ENCODE measurements around the gene INSR.

Gene INSR

DNA sequence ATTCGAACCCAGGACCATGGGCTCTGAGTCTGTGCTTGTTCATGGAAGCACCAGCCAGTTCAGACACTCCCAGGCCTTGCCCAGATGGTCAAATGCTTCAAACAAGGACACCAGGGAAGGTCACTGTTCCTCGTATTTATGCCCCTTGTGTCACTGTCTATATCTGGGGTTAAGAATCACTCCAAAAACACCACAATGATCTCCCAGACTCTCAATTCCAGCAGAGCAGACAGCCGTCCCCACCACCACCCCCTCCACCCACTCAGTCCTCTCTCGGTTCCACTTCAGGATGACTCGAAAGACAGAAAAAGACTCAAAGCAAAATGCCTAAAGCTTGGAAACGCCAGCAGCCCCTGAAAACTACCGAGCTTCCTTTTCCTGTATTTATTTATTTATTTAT is 79.0 kb downstream of the INSR start:
- TF ChIP-seq TEAD4 (IDR thresholded peaks at IDR 0.05) (no peak), TCF12 (IDR thresholded peaks at IDR 0.05; ENCODE audit: low read depth) (no peak), FOXM1 (IDR thresholded peaks at IDR 0.05; ENCODE audit: borderline replicate concordance, low read depth) (no peak), EGR1 (IDR thresholded peaks at IDR 0.05) (no peak)
- TF ChIP-seq, protein P1, sequence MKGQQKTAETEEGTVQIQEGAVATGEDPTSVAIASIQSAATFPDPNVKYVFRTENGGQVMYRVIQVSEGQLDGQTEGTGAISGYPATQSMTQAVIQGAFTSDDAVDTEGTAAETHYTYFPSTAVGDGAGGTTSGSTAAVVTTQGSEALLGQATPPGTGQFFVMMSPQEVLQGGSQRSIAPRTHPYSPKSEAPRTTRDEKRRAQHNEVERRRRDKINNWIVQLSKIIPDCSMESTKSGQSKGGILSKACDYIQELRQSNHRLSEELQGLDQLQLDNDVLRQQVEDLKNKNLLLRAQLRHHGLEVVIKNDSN (IDR thresholded peaks at IDR 0.05): no peak

DNA sequence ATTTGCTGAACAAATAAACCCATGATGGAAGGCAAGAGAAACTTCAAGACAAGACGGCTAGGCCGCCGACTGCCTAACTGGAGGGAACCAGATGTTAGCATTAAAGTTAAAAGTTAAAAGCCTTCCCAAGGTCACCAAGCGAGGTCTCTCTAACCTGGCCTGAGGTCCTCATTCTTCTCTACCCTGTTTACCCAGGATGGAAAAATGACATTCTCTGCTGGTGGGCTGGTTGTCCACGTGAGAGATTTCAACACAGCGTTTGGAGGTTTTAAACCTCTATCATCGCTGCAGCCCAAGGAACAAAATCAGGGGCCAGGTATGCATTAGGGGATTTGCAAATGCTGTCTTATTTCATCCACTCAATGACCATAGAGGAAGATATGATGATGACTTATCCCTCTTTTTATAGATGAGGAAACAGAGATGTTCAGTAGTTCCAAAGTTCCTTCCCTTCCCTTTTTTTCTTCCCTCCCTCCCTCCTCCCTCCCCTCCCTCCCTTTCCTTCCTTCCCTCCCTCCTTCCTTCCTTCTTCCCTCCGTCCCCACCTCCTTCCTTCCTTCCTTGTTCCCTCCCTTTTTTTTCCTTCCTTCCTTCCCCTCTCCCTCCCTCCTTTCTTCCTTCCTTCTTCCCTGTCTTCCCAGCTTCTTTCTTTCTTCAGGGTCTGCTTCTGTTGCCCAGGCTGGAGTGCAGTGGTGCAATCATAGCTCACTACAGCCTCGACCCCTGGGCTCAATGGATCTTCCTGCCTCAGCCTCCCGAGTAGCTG is 79.7 kb downstream of the INSR start:
- TF ChIP-seq RAD21 (IDR thresholded peaks at IDR 0.05; ENCODE audit: low read depth) (no peak), TEAD4 (IDR thresholded peaks at IDR 0.05) (no peak), EGR1 (IDR thresholded peaks at IDR 0.05) (no peak), CEBPB (IDR thresholded peaks at IDR 0.05) (no peak), CREB1 (IDR thresholded peaks at IDR 0.05; ENCODE audit: low read depth) (no peak), EP300 (IDR thresholded peaks at IDR 0.05; ENCODE audit: borderline replicate concordance) (no peak), TAF1 (IDR thresholded peaks at IDR 0.05; ENCODE audit: low read depth) (no peak), YY1 (IDR thresholded peaks at IDR 0.05; ENCODE audit: low read depth) (no peak), NFIC (IDR thresholded peaks at IDR 0.05) (no peak), ZBTB7A (IDR thresholded peaks at IDR 0.05; ENCODE audit: low read depth) (no peak), TCF12 (IDR thresholded peaks at IDR 0.05; ENCODE audit: low read depth) (no peak), FOXM1 (IDR thresholded peaks at IDR 0.05; ENCODE audit: borderline replicate concordance, low read depth) (no peak)
- TF ChIP-seq, protein P2, sequence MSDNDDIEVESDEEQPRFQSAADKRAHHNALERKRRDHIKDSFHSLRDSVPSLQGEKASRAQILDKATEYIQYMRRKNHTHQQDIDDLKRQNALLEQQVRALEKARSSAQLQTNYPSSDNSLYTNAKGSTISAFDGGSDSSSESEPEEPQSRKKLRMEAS (IDR thresholded peaks at IDR 0.05): no peak
- TF ChIP-seq, protein P3, sequence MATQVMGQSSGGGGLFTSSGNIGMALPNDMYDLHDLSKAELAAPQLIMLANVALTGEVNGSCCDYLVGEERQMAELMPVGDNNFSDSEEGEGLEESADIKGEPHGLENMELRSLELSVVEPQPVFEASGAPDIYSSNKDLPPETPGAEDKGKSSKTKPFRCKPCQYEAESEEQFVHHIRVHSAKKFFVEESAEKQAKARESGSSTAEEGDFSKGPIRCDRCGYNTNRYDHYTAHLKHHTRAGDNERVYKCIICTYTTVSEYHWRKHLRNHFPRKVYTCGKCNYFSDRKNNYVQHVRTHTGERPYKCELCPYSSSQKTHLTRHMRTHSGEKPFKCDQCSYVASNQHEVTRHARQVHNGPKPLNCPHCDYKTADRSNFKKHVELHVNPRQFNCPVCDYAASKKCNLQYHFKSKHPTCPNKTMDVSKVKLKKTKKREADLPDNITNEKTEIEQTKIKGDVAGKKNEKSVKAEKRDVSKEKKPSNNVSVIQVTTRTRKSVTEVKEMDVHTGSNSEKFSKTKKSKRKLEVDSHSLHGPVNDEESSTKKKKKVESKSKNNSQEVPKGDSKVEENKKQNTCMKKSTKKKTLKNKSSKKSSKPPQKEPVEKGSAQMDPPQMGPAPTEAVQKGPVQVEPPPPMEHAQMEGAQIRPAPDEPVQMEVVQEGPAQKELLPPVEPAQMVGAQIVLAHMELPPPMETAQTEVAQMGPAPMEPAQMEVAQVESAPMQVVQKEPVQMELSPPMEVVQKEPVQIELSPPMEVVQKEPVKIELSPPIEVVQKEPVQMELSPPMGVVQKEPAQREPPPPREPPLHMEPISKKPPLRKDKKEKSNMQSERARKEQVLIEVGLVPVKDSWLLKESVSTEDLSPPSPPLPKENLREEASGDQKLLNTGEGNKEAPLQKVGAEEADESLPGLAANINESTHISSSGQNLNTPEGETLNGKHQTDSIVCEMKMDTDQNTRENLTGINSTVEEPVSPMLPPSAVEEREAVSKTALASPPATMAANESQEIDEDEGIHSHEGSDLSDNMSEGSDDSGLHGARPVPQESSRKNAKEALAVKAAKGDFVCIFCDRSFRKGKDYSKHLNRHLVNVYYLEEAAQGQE (IDR thresholded peaks at IDR 0.05; ENCODE audit: low read depth): no peak
- TF ChIP-seq, protein P1 (IDR thresholded peaks at IDR 0.05): no peak

DNA sequence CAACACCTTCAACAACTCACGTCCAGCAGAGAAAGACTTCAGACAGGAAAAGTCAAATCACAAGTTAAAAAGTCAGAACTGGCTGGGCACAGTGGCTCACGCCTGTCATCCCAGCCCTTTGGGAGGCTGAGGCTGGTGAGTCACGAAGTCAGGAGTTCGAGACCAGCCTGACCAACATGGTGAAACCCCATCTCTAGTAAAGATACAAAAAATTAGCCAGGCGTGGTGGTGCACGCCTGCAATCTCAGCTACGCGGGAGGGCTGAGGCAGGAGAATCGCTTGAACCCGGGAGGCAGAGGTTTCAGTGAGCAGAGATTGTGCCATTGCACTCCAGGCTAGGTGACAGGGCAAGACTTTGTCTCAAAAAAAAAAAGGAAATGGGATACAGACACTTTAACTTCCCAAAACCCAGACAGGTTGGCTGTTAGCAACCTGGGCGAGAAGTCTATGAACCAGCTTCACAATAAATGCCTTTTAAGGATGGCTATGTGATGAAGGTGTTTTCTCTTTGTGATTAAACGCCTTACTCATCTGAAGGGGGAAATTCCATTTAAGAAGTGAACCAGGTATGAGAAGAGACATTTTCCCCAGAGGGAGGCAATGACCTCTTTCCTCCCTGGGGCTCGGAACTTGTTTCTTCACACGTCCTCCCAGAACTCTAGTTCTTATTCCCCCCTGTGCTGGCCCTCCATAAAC is 80.4 kb downstream of the INSR start:
- no peak for TF ChIP-seq TAF1 (IDR thresholded peaks at IDR 0.05; ENCODE audit: low read depth)
- TF ChIP-seq, protein P2 (IDR thresholded peaks at IDR 0.05): no peak
- no peak for TF ChIP-seq FOXM1 (IDR thresholded peaks at IDR 0.05; ENCODE audit: borderline replicate concordance, low read depth)
- TF ChIP-seq, protein P3 (IDR thresholded peaks at IDR 0.05; ENCODE audit: low read depth): no peak
- no peak for TF ChIP-seq RAD21 (IDR thresholded peaks at IDR 0.05; ENCODE audit: low read depth)
- no peak for TF ChIP-seq ZBTB7A (IDR thresholded peaks at IDR 0.05; ENCODE audit: low read depth)
- no peak for TF ChIP-seq TCF12 (IDR thresholded peaks at IDR 0.05; ENCODE audit: low read depth)
- TF ChIP-seq, protein P1 (IDR thresholded peaks at IDR 0.05): no peak
- no peak for TF ChIP-seq CEBPB (IDR thresholded peaks at IDR 0.05)
- no peak for TF ChIP-seq EP300 (IDR thresholded peaks at IDR 0.05; ENCODE audit: borderline replicate concordance)
- TF ChIP-seq CREB1 (IDR thresholded peaks at IDR 0.05; ENCODE audit: low read depth): no peak
- TF ChIP-seq NFIC (IDR thresholded peaks at IDR 0.05): no peak

DNA sequence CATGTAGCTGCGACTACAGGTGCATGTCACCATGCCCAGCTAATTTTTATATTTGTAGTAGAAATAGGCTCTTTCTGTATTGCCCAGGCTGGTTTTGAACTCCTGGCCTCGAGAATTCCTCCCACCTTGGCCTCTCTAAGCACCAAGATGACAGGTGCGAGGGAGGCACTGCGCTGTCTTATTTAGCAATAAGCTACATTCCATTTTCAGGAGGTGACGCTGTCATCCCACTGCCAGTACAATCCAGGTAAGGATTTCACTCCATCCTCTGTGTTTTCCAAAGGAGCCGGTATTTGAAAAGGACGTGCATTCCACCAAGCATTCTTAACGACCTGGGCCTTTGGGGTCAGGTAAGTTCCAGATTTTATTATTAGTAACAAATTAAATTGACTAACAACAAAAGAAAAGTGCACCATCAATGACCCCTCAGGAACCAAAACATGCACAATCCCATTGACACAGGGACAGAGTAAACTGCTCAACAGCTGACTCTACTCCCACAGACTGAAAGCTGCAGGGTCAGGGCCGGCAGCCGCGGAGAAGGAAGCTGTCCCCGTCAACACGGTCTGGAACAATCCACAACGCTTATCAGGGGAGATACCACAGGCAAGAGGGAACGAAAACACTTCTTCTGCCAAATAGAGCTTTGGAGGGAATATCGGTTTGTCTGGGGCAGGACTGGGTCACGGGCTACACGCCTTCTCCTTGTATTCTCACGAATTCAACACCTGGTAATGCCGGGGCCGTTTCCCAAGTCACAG is 82.8 kb downstream of the INSR start:
- no peak for TF ChIP-seq CREB1 (IDR thresholded peaks at IDR 0.05; ENCODE audit: low read depth)
- TF ChIP-seq, protein P1 (IDR thresholded peaks at IDR 0.05): no peak
- no peak for TF ChIP-seq ZBTB7A (IDR thresholded peaks at IDR 0.05; ENCODE audit: low read depth)
- no peak for TF ChIP-seq EGR1 (IDR thresholded peaks at IDR 0.05)
- no peak for TF ChIP-seq NFIC (IDR thresholded peaks at IDR 0.05)
- no peak for TF ChIP-seq YY1 (IDR thresholded peaks at IDR 0.05; ENCODE audit: low read depth)
- no peak for TF ChIP-seq FOXM1 (IDR thresholded peaks at IDR 0.05; ENCODE audit: borderline replicate concordance, low read depth)

Measured in Ishikawa (cell line).